ENCODE results near the gene GABRA4. TPM values are rescaled to one million over a fixed set of nuclear protein-coding genes. Genes with fewer than 3 reads are reported as not detected.

The GABRA4 gene
- total RNA-seq, 1 donor from 2014 or later = not detected

DNA sequence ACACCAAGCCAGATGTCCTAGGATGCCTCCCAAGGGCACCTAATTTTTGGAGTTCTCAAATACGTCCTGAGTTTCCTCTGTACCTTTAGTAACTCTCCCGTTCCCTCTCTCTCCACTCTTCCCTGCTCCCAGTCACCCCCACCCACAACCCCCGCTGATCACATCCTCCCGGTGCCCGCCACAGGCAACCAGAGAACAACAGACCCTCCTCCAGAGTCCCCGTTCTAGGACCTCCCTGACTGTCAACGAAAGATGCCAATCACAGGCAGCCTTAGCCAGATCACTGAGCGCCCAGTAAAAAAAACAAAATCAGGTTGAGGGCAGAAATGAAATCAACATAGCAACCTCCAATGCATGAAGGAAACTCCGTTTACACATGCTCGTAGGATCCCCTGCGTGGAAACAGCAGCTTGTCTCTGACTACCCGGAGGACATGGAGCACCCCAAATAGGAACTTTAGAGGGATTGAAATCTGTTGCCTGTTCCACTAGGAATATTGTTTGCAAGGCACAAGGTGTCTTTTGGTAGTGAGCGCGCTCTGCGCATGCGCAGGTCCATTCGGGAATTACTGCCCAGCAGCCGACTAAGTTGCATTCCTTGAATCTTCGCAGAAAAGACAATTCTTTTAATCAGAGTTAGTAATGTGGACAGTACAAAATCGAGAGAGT, 37.8 kb upstream of the GABRA4 start, which contains the start of gene GABRB1:
GABRB1 (plus strand) TSS at position 557 of the 668 bp plus-strand sequence.
- Histone ChIP-seq H3K27me3 (ENCODE audit: low read depth) (peaks cover 25% of the 10 kb centered on the region), H3K4me3 (peak within 1 kb of the TSS; percentile 45), H3K9me3 (no peaks in the 10 kb centered on the region), H3K27ac (no peak within 1 kb of the TSS), H3K4me1 (peaks cover 14% of the 10 kb centered on the region), H3K36me3 (no peaks in the 10 kb centered on the region)
- peak; percentile 63 for DNase-seq
- TF ChIP-seq, protein P1, sequence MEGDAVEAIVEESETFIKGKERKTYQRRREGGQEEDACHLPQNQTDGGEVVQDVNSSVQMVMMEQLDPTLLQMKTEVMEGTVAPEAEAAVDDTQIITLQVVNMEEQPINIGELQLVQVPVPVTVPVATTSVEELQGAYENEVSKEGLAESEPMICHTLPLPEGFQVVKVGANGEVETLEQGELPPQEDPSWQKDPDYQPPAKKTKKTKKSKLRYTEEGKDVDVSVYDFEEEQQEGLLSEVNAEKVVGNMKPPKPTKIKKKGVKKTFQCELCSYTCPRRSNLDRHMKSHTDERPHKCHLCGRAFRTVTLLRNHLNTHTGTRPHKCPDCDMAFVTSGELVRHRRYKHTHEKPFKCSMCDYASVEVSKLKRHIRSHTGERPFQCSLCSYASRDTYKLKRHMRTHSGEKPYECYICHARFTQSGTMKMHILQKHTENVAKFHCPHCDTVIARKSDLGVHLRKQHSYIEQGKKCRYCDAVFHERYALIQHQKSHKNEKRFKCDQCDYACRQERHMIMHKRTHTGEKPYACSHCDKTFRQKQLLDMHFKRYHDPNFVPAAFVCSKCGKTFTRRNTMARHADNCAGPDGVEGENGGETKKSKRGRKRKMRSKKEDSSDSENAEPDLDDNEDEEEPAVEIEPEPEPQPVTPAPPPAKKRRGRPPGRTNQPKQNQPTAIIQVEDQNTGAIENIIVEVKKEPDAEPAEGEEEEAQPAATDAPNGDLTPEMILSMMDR (IDR thresholded peaks at IDR 0.05) = no peak
- peak; percentile 31 to 65 for ATAC-seq
- intact Hi-C loops (cut with DNase I) = no loop called here

- Histone ChIP-seq H3K27ac (no peak overlapping the region), H3K27me3 (ENCODE audit: low read depth) (no peaks in the 10 kb centered on the region), H3K4me3 (no peak overlapping the region), H3K4me1 (no peaks in the 10 kb centered on the region), H3K9me3 (no peaks in the 10 kb centered on the region), H3K36me3 (no peaks in the 10 kb centered on the region)
- ATAC-seq = no peak
- intact Hi-C loops (cut with DNase I) = no loop called here
- TF ChIP-seq, protein P1 (IDR thresholded peaks at IDR 0.05) = no peak
- no peak for DNase-seq
Measured at GRCh38 chr4:47017494-47017893, 24.1 kb upstream of the GABRA4 start.

GRCh38 chr4:47017081-47017480, 23.7 kb upstream of the GABRA4 start:
- Histone ChIP-seq H3K9me3 (no peaks in the 10 kb centered on the region), H3K27me3 (ENCODE audit: low read depth) (no peaks in the 10 kb centered on the region), H3K4me1 (no peaks in the 10 kb centered on the region), H3K4me3 (no peak overlapping the region), H3K27ac (no peak overlapping the region), H3K36me3 (no peaks in the 10 kb centered on the region)
- TF ChIP-seq, protein P1 (IDR thresholded peaks at IDR 0.05) = no peak
- no peak for DNase-seq
- intact Hi-C loops (cut with DNase I) = no loop called here
- ATAC-seq = no peak

DNA sequence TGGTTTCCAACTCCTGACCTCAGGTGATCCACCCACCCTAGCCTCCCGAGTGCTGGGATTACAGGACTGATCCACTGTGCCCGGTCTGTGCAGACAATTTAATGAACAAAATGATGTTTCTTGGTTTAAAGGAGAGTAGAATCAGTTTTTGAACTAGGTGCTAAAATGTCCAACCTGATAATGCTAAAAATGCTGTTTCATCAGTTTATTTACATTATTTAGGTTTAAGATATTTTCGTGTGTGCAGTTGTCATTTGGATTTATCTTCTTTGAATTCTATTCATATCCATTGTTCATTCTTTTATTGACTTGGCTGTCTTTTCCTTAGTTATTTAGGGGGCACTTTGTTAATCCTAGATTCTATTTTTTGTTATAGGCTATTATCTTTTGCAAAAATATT, 20.0 kb upstream of the GABRA4 start:
- Histone ChIP-seq H3K27me3 (ENCODE audit: low read depth) (no peaks in the 10 kb centered on the region), H3K27ac (no peak overlapping the region), H3K4me3 (no peak overlapping the region), H3K4me1 (no peaks in the 10 kb centered on the region), H3K9me3 (no peaks in the 10 kb centered on the region), H3K36me3 (no peaks in the 10 kb centered on the region)
- TF ChIP-seq, protein P1 (IDR thresholded peaks at IDR 0.05) = no peak
- DNase-seq (no peak), ATAC-seq (no peak)
- intact Hi-C loops (cut with DNase I) = no loop called here

DNA sequence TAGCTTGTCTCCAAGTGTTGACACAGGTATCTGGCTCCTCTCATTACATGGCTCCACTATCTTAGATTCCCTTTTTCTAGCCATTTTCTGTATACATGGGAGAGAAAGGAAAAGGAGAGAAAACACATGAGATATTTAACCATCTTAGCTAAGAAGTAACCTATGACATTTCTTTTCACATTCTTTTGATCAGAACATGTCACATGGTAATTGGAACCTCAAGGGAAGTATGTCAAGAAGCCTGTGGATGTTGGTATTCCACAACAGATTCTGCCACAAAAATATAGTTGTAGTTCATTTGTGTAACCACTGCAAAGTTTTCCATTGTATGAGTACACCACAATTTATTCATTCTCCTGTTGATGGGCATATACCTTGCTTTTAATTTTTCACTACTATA, 19.3 kb upstream of the GABRA4 start:
- TF ChIP-seq, protein P1 (IDR thresholded peaks at IDR 0.05) = no peak
- Histone ChIP-seq H3K36me3 (no peaks in the 10 kb centered on the region), H3K27ac (no peak overlapping the region), H3K4me1 (no peaks in the 10 kb centered on the region), H3K4me3 (no peak overlapping the region), H3K27me3 (ENCODE audit: low read depth) (no peaks in the 10 kb centered on the region), H3K9me3 (no peaks in the 10 kb centered on the region)
- ATAC-seq = no peak
- no peak for DNase-seq
- intact Hi-C loops (cut with DNase I) = no loop called here
